ENCODE results near the gene TAF4.

TAF4 gene

GRCh38 chr20:61977419-61977786 is 88.3 kb downstream of the TAF4 start (continued):
- TF ChIP-seq TSHZ2 (CRISPR knock-in tag; IDR thresholded peaks at IDR 0.05) (no peak), ZNF565 (CRISPR knock-in tag; conservative IDR thresholded peaks at IDR 0.05; ENCODE audit: low read depth) (no peak), CSDC2 (CRISPR knock-in tag; IDR thresholded peaks at IDR 0.05) (no peak), PPARA (CRISPR knock-in tag; IDR thresholded peaks at IDR 0.05; ENCODE audit: borderline replicate concordance) (no peak), ZNF70 (CRISPR knock-in tag; IDR thresholded peaks at IDR 0.05) (no peak), ISL1 (CRISPR knock-in tag; IDR thresholded peaks at IDR 0.05) (no peak), CSRNP3 (CRISPR knock-in tag; IDR thresholded peaks at IDR 0.05) (no peak), ARNTL (CRISPR knock-in tag; IDR thresholded peaks at IDR 0.05; ENCODE audit: borderline replicate concordance, low read depth) (no peak), ZFP3 (CRISPR knock-in tag; IDR thresholded peaks at IDR 0.05) (no peak), GLIS3 (CRISPR knock-in tag; IDR thresholded peaks at IDR 0.05) (no peak), PATZ1 (CRISPR knock-in tag; IDR thresholded peaks at IDR 0.05; ENCODE audit: borderline replicate concordance) (no peak)

- ATAC-seq, result no peak
Observed at GRCh38 chr20:61976644-61977418, 88.8 kb downstream of the TAF4 start.

More at GRCh38 chr20:61976644-61977418, 88.8 kb downstream of the TAF4 start:
- TF ChIP-seq POU6F1 (CRISPR knock-in tag; IDR thresholded peaks at IDR 0.05; ENCODE audit: borderline replicate concordance, low read depth) (no peak), TOX (CRISPR knock-in tag; IDR thresholded peaks at IDR 0.05; ENCODE audit: borderline replicate concordance) (no peak), OSR1 (CRISPR knock-in tag; IDR thresholded peaks at IDR 0.05) (no peak), CSRNP3 (CRISPR knock-in tag; IDR thresholded peaks at IDR 0.05) (no peak), ZFP30 (CRISPR knock-in tag; IDR thresholded peaks at IDR 0.05) (no peak), ESRRG (CRISPR knock-in tag; IDR thresholded peaks at IDR 0.05) (no peak), RARB (CRISPR knock-in tag; IDR thresholded peaks at IDR 0.05) (no peak), ZNF70 (CRISPR knock-in tag; IDR thresholded peaks at IDR 0.05) (no peak), TSHZ2 (CRISPR knock-in tag; IDR thresholded peaks at IDR 0.05) (no peak), ISL1 (CRISPR knock-in tag; IDR thresholded peaks at IDR 0.05) (no peak), CSDC2 (CRISPR knock-in tag; IDR thresholded peaks at IDR 0.05) (no peak), ZC3H10 (CRISPR knock-in tag; IDR thresholded peaks at IDR 0.05) (no peak), PPARA (CRISPR knock-in tag; IDR thresholded peaks at IDR 0.05; ENCODE audit: borderline replicate concordance) (no peak), GLIS3 (CRISPR knock-in tag; IDR thresholded peaks at IDR 0.05) (no peak), ZFP3 (CRISPR knock-in tag; IDR thresholded peaks at IDR 0.05) (no peak), BACH2 (CRISPR knock-in tag; IDR thresholded peaks at IDR 0.05; ENCODE audit: borderline replicate concordance) (no peak), CREB5 (CRISPR knock-in tag; IDR thresholded peaks at IDR 0.05; ENCODE audit: low read depth) (no peak)
